Esophagus muscularis mucosa (tissue), 4 donors: ENCODE measurements around the gene QARS1. TPM values are rescaled to one million over a fixed set of nuclear protein-coding genes. Genes with fewer than 3 reads are reported as not detected.

ENCODE experiments used
- DNase-seq: peaks from one replicate; pipeline ENCODE4 v3.0.0-alpha.2; 2017; ENCODE audit errors: extremely low spot score
- H3K27ac ChIP-seq, 4 donors: fragments of 200-600 bp; sonication (generic); replicated peaks in 1 of 4; 1 replicate in 3 of 4; 2 replicates in 1 of 4; pipeline ENCODE4 v1.5.1; 2016 to 2019; ENCODE audit warnings: mild to moderate bottlenecking in 1 of 4
- H3K27me3 ChIP-seq, 4 donors: fragments of 200-600 bp; sonication (generic); one replicate each; pipeline versions ENCODE4 v1.5.1 to v1.6.0; 2016 to 2019
- H3K36me3 ChIP-seq, 4 donors: fragments of 200-600 bp; sonication (generic); one replicate each; pipeline ENCODE4 v1.5.1; 2016 to 2019
- H3K4me1 ChIP-seq, 4 donors: fragments of 200-600 bp; sonication (generic); one replicate each; pipeline ENCODE4 v1.5.1; 2016 to 2019
- H3K4me3 ChIP-seq, 4 donors: fragments of 200-600 bp; sonication (generic); 1 replicate in 2 of 4; 2 replicates in 2 of 4; pipeline ENCODE4 v1.5.1; 2016 to 2019; ENCODE audit warnings: mild to moderate bottlenecking in 4 of 4, moderate library complexity in 1 of 4
- H3K9me3 ChIP-seq, 4 donors: fragments of 200-600 bp; sonication (generic); 1 replicate in 3 of 4; 2 replicates in 1 of 4; pipeline ENCODE4 v1.5.1; 2016 to 2019
- EP300 ChIP-seq: sonication (generic); formaldehyde crosslinking; IDR thresholded peaks from one replicate; pipeline ENCODE4 v1.6.1; 2017; ENCODE audit warnings: antibody characterized with exemption
- POLR2A ChIP-seq: fragments of 450-650 bp; IDR thresholded peaks from one replicate; pipeline ENCODE4 v1.6.1; 2017; ENCODE audit warnings: antibody characterized with exemption, moderate library complexity, mild to moderate bottlenecking, low read depth
- POLR2AphosphoS5 ChIP-seq, 2 donors: sonication (generic); formaldehyde crosslinking; IDR thresholded peaks; one replicate each; pipeline ENCODE4 v1.6.1; 2017; ENCODE audit warnings: antibody characterized with exemption in 2 of 2
- WGBS: methylation state at CpG from one replicate; pipeline ENCODE4 v1.1.5; 2018; 5-methylcytosine and 5-hydroxymethylcytosine counted together
- intact Hi-C: fragments of 100-400 bp; cut with DNase I; formaldehyde crosslinking; loops from one replicate; pipeline ENCODE4 v1.15.1; 2023
- total RNA-seq, 4 donors: library from RNA; depleted of rRNA; stranded (reverse); fragments of >200 nt; gene quantifications; one replicate each; pipeline versions ENCODE4 v1.1.0 to v1.2.1, GENCODE V29; 2016
- TF ChIP-seq, protein P1 (sequence below), 3 experiments: fragments of 200-600 bp in 2 of 3; fragments of 450-650 bp in 1 of 3; sonication (generic) in 2 of 3; IDR thresholded peaks; one replicate each; pipeline ENCODE4 v1.5.1; 2017 to 2019; ENCODE audit warnings: antibody characterized with exemption in 3 of 3, mild to moderate bottlenecking in 2 of 3, moderate library complexity in 1 of 3

The QARS1 gene
- total RNA-seq, 4 donors from 2014 or later = 151 to 229 (median 197) TPM

GRCh38 chr3:49124203-49124602 is 19.6 kb upstream of the QARS1 start:
- no peak for TF ChIP-seq POLR2A
- TF ChIP-seq POLR2AphosphoS5 (IDR thresholded peaks at IDR 0.05) = no peak
- TF ChIP-seq, protein P1, sequence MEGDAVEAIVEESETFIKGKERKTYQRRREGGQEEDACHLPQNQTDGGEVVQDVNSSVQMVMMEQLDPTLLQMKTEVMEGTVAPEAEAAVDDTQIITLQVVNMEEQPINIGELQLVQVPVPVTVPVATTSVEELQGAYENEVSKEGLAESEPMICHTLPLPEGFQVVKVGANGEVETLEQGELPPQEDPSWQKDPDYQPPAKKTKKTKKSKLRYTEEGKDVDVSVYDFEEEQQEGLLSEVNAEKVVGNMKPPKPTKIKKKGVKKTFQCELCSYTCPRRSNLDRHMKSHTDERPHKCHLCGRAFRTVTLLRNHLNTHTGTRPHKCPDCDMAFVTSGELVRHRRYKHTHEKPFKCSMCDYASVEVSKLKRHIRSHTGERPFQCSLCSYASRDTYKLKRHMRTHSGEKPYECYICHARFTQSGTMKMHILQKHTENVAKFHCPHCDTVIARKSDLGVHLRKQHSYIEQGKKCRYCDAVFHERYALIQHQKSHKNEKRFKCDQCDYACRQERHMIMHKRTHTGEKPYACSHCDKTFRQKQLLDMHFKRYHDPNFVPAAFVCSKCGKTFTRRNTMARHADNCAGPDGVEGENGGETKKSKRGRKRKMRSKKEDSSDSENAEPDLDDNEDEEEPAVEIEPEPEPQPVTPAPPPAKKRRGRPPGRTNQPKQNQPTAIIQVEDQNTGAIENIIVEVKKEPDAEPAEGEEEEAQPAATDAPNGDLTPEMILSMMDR (IDR thresholded peaks at IDR 0.05) = no peak
- TF ChIP-seq EP300 = no peak
- H3K4me1 ChIP-seq = peaks cover 8 to 34% (median 22%) of the 10 kb centered on the region in 4 donors
- no peak for DNase-seq
- H3K27ac ChIP-seq = no peak overlapping the region
- no peaks in the 10 kb centered on the region for H3K27me3 ChIP-seq
- H3K36me3 ChIP-seq = peaks cover 64 to 84% (median 81%) of the 10 kb centered on the region in 4 donors
- no peak overlapping the region for H3K4me3 ChIP-seq
- intact Hi-C loops = no loop called here
- no peaks in the 10 kb centered on the region for H3K9me3 ChIP-seq
- WGBS = 100% methylated on average over 1 of the region's 7 CpGs

DNA sequence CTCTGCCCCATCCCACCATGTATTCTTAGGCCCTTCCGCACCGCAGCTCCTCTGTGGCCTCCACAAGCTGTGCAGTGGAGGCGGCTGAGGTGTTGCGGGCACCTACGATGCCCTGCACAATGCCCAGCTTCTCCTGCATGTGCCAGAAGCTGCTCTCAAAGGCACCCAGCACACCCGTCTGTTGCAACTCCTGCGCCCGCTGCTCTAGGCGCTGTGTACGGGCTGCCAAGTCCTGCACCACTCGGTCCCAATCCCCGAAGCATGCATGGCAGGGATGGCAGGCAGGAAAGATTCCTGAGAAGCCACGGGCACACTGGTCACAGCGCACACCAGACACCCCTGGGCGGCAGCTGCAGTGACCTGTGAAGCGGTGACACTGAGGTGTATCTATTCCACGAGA is 19.1 kb upstream of the QARS1 start:
- Histone ChIP-seq H3K27ac (no peak overlapping the region), H3K27me3 (no peaks in the 10 kb centered on the region), H3K4me1 (peaks cover 13 to 34% (median 25%) of the 10 kb centered on the region in 4 donors), H3K4me3 (no peak overlapping the region), H3K36me3 (peaks cover 64 to 84% (median 81%) of the 10 kb centered on the region in 4 donors), H3K9me3 (no peaks in the 10 kb centered on the region)
- TF ChIP-seq POLR2A (no peak), POLR2AphosphoS5 (IDR thresholded peaks at IDR 0.05) (no peak), EP300 (no peak)
- TF ChIP-seq, protein P1 (IDR thresholded peaks at IDR 0.05) = no peak
- intact Hi-C loops = no loop called here
- 97% methylated on average over 11 of the region's 17 CpGs for WGBS
- no peak for DNase-seq

DNA sequence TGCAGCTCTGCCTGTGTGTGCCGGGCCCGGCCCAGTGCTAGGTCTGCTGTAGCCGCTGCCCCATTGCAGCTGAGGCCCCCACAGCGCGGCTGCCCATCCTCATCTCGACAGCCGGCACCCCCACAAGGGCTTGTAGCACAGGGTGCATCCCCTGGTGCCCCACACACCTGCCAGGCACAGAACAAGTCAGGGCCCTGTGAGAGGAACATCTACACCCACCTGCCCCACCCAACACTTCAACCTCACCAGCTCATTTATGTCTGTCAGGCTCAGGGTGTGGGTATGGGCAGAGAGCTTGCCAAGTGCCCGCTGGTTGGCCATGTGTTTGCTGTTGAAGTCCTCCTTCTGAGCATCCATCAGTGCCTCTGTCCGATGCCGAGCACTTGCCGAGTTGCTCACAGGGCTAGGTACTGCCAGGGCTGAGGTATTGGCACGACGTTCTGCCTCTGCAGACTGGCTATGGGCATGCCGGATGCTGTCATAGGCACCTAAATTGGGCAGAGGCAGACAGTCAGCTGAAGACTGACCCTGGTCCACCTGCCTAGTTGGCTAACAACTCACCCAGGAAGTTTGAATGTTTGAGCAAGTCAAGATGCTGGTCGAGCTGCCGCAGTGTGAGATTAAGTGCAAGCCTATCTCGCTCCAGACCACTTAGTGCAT is 18.5 kb upstream of the QARS1 start:
- 88% methylated on average over 12 of the region's 17 CpGs for WGBS
- H3K36me3 ChIP-seq = peaks cover 63 to 84% (median 81%) of the 10 kb centered on the region in 4 donors

GRCh38 chr3:49122451-49122850 is 17.9 kb upstream of the QARS1 start:
- no peaks in the 10 kb centered on the region for H3K9me3 ChIP-seq
- TF ChIP-seq, protein P1 (IDR thresholded peaks at IDR 0.05) = no peak
- no peak for TF ChIP-seq EP300
- no peak for TF ChIP-seq POLR2A
- no peak for TF ChIP-seq POLR2AphosphoS5 (IDR thresholded peaks at IDR 0.05)
- intact Hi-C loops = no loop called here
- no peak overlapping the region for H3K4me3 ChIP-seq
- H3K4me1 ChIP-seq = peaks cover 17 to 41% (median 29%) of the 10 kb centered on the region in 4 donors
- no peak overlapping the region for H3K27ac ChIP-seq
- DNase-seq = no peak
- H3K27me3 ChIP-seq = no peaks in the 10 kb centered on the region
- WGBS = 71% methylated on average over 1 of the region's 7 CpGs
- H3K36me3 ChIP-seq = peaks cover 68 to 84% (median 81%) of the 10 kb centered on the region in 4 donors

More for the DNA sequence above, 18.5 kb upstream of the QARS1 start:
- H3K27ac ChIP-seq = no peak overlapping the region
- H3K4me1 ChIP-seq = peaks cover 17 to 35% (median 27%) of the 10 kb centered on the region in 4 donors
- no peaks in the 10 kb centered on the region for H3K9me3 ChIP-seq
- H3K27me3 ChIP-seq = no peaks in the 10 kb centered on the region
- no peak for TF ChIP-seq POLR2A
- no peak for TF ChIP-seq EP300
- TF ChIP-seq, protein P1 (IDR thresholded peaks at IDR 0.05) = no peak
- TF ChIP-seq POLR2AphosphoS5 (IDR thresholded peaks at IDR 0.05) = no peak
- no peak overlapping the region for H3K4me3 ChIP-seq
- DNase-seq = no peak
- intact Hi-C loops = no loop called here
